Vagina (tissue), 2 donors: Measurements from ENCODE around the gene COL1A2.

Experiments
- CTCF ChIP-seq, 3 experiments: fragments of 450-650 bp in 2 of 3; fragments of 200-600 bp in 1 of 3; sonication (generic) in 1 of 3; IDR thresholded peaks; one replicate each; pipeline ENCODE4 v1.5.1; 2017 to 2019; ENCODE audit warnings: antibody characterized with exemption in 3 of 3, mild to moderate bottlenecking in 2 of 3, moderate library complexity in 2 of 3
- POLR2A ChIP-seq, 2 donors: fragments of 450-650 bp; IDR thresholded peaks; one replicate each; pipeline ENCODE4 v1.6.1; 2017; ENCODE audit warnings: antibody characterized with exemption in 2 of 2, mild to moderate bottlenecking in 2 of 2, moderate library complexity in 2 of 2
- POLR2AphosphoS5 ChIP-seq, 2 donors: sonication (generic); formaldehyde crosslinking; IDR thresholded peaks; one replicate each; pipeline ENCODE4 v1.9.0; 2017; ENCODE audit warnings: antibody characterized with exemption in 2 of 2, mild to moderate bottlenecking in 2 of 2, low read depth in 1 of 2; ENCODE audit not compliant: insufficient read depth in 1 of 2

GRCh38 chr7:94418851-94419250 lies 24.2 kb downstream of the COL1A2 start:
- TF ChIP-seq POLR2A (IDR thresholded peaks at IDR 0.05) (no peak), CTCF (IDR thresholded peaks at IDR 0.05) (no peak), POLR2AphosphoS5 (IDR thresholded peaks at IDR 0.05; ENCODE audit: insufficient read depth in 1 of 2, low read depth in 1 of 2) (no peak)
